Pancreas (tissue), 10 donors: ENCODE results near the gene SULF2. TPM values are rescaled to one million over a fixed set of nuclear protein-coding genes. Genes with fewer than 3 reads are reported as not detected.
A peak's percentile ranks its signal among the peaks of the same experiment; 100 is the strongest.
"Not testable (repeated sequence)": the region's sequence is repeated elsewhere in the genome, so short reads cannot be mapped to it uniquely, and the experiment has no call there.

Experiments used
- ATAC-seq, 4 donors: fragments of 200-7000 bp; cut with Tn5 transposase; one replicate each; pipeline versions ENCODE4 v1.8.0 to v1.9.1; 2020; ENCODE audit warnings: mild to moderate bottlenecking in 4 of 4, moderate library complexity in 4 of 4
- DNase-seq, 6 donors: peaks; one replicate each; pipeline ENCODE4 v3.0.0-alpha.2; 2020
- FAIRE-seq: peaks from 2 replicates; lab custom pipeline; 2012; peaks lifted over from hg19 to GRCh38; lab: Jason Lieb, UNC
- H3K27ac ChIP-seq, 4 donors: fragments of 200-600 bp; sonication (generic); 1 replicate in 3 of 4; 2 replicates in 1 of 4; pipeline versions ENCODE4 v1.5.0 to v1.8.0; 2020
- H3K27me3 ChIP-seq, 4 donors: fragments of 200-600 bp; one replicate each; pipeline ENCODE4 v1.8.0; 2021
- H3K36me3 ChIP-seq, 3 donors: fragments of 200-600 bp; sonication (generic) in 1 of 3; one replicate each; pipeline versions ENCODE4 v1.5.0 to v1.8.0; 2020 to 2021
- H3K4me1 ChIP-seq, 3 donors: fragments of 200-600 bp; one replicate each; pipeline ENCODE4 v1.8.0; 2021
- H3K4me3 ChIP-seq, 4 donors: fragments of 200-600 bp; sonication (generic) in 2 of 4; one replicate each; pipeline versions ENCODE4 v1.5.0 to v1.8.0; 2020 to 2021
- H3K9me3 ChIP-seq, 4 donors: fragments of 200-600 bp; one replicate each; pipeline ENCODE4 v1.8.0; 2021
- WGBS, 2 donors: extraction: QIAGEN DNeasy Blood & Tissue Kit; methylation state at CpG; one replicate each; pipeline ENCODE4 v1.1.7; 2013; 5-methylcytosine and 5-hydroxymethylcytosine counted together
- intact Hi-C, 3 donors: fragments of 100-400 bp; cut with DNase I; formaldehyde crosslinking; loops; one replicate each; pipeline versions ENCODE4 v1.11.1 to v1.14.2; 2022
- polyA plus RNA-seq, 2 donors: library from polyadenylated mRNA; stranded (reverse); fragments of 200-250 nt; gene quantifications; one replicate each; pipeline ENCODE4 v1.2.3, GENCODE V29; 2013
- total RNA-seq, 6 donors: library from RNA; stranded (reverse); fragmentation: NEBNext Ultra II Directional in 4 of 6; extraction: Animal tissue kit (Norgen Biotek cat#: 25700) in 4 of 6; gene quantifications; one replicate each; pipeline versions ENCODE4 v1.2.1 to v1.2.4, GENCODE V29; 2021 to 2023
- TF ChIP-seq, protein P1 (sequence below), 4 donors: fragments of 200-600 bp; sonication (generic) in 3 of 4; IDR thresholded peaks; one replicate each; pipeline versions ENCODE4 v1.5.0 to v1.8.0; 2021; ENCODE audit warnings: antibody characterized with exemption in 4 of 4
- donor health status: healthy with polysubstance abuse.
- donor health status: DM: no; HTN: no; CAD: no; lungs with moderate emphysema.
- donor health status: DM: no; HTN: no; CAD: no.
- donor health status: control.
- donor health status: control.
- donor health status: Bipolar disorder and iron deficiency.
- donor health status: DM: yes; HTN: yes; CAD: no.
- donor health status: DM: no; HTN: no; CAD: no.
- donor health status: DM: no; HTN: no; CAD: no.
- donor health status: DM: yes; HTN: yes; CAD: no.

SULF2 gene
- total and polyA plus RNA-seq, 8 donors, result 4.5 to 41.7 (median 9.2) TPM

DNA sequence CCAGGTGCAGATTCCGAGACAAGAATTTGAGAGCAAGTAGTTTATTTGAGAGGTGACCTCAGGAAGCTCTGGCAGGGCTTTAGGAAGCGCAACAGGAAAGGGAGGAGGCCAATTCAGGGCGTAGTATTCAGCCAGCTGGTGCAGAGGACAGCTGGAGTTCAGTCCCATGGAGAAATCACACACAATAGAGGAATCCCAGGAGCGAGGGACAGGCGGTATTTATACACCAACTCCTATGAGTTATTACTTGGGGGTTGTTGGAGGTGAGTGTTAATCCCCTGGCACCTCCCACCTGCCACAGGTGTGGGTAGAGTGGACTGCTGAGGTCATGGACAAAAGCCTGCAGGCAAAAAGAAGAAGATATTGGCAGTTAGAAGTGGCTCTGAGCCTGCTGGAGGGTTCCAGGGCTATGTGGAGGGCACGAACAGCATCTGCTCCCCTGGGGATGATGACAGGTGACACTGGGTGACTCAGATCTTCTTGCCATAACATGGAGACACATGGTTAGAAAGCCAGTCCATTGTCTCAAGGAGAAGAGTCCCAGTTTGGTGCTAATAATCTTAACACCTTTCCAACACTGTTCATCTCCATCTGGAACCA is 13.9 kb upstream of the SULF2 start:
- intact Hi-C loops, result no loop called here
- H3K9me3 ChIP-seq, result no peaks in the 10 kb centered on the region
- H3K27ac ChIP-seq, result no peak overlapping the region
- DNase-seq (no peak), FAIRE-seq (no peak), ATAC-seq (no peak)
- H3K4me3 ChIP-seq, result no peak overlapping the region
- H3K4me1 ChIP-seq, result no peaks in the 10 kb centered on the region
- H3K27me3 ChIP-seq, result no peaks in the 10 kb centered on the region
- TF ChIP-seq, protein P1, sequence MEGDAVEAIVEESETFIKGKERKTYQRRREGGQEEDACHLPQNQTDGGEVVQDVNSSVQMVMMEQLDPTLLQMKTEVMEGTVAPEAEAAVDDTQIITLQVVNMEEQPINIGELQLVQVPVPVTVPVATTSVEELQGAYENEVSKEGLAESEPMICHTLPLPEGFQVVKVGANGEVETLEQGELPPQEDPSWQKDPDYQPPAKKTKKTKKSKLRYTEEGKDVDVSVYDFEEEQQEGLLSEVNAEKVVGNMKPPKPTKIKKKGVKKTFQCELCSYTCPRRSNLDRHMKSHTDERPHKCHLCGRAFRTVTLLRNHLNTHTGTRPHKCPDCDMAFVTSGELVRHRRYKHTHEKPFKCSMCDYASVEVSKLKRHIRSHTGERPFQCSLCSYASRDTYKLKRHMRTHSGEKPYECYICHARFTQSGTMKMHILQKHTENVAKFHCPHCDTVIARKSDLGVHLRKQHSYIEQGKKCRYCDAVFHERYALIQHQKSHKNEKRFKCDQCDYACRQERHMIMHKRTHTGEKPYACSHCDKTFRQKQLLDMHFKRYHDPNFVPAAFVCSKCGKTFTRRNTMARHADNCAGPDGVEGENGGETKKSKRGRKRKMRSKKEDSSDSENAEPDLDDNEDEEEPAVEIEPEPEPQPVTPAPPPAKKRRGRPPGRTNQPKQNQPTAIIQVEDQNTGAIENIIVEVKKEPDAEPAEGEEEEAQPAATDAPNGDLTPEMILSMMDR (IDR thresholded peaks at IDR 0.05), result no peak
- WGBS, 2 donors, result 44 to 60% methylated on average over 6 of the region's 6 CpGs
- H3K36me3 ChIP-seq, result no peaks in the 10 kb centered on the region

GRCh38 chr20:47796971-47797370 is 11.7 kb upstream of the SULF2 start:
- Histone ChIP-seq H3K27ac (no peak overlapping the region), H3K36me3 (no peaks in the 10 kb centered on the region), H3K27me3 (no peaks in the 10 kb centered on the region), H3K4me1 (no peaks in the 10 kb centered on the region), H3K9me3 (no peaks in the 10 kb centered on the region), H3K4me3 (no peak overlapping the region)
- WGBS, 2 donors, result 76 to 85% methylated on average over 9 of the region's 9 CpGs
- ATAC-seq (no peak), FAIRE-seq (no peak), DNase-seq (no peak)
- intact Hi-C loops, result no loop called here
- TF ChIP-seq, protein P1 (IDR thresholded peaks at IDR 0.05), result no peak

DNA sequence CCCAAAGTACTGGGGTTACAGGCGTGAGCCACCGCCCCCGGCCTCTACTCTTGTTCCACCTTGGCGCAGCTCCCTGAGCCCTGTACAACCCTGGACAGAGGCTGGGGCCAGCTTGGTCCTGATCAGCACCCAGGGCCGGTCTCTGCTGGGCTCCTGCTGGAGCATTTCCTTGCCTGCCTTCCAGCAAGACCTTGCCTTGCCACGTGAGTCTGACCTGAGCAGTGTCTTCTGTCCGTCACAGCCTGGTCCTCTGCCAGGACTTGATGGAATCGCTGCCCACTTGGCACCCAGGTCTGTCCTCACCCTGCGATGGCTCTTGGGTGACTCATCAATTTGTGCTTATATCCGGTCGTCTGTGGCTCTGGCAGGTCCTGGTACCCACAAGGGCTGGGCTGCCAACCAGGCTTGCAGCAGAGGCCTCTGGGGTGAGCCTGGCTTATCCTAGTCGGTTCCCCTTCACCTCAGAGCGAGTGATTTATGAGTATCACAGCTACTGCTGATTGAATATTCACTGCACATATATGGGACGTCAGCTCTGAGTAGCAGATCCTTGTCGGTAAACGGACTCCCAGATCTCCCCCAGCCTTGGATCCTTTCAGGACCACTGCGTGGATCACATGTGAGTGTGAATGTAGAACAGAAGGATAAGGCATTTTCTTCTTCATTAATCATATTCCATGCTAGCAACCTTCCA is 10.1 kb upstream of the SULF2 start:
- no peaks in the 10 kb centered on the region for H3K27me3 ChIP-seq
- DNase-seq (peak in 1 of 6 donors; percentile 26), ATAC-seq (peak in 3 of 4 donors; percentile 29 to 66 (median 54)), FAIRE-seq (no peak)
- H3K4me3 ChIP-seq, result no peak overlapping the region
- H3K9me3 ChIP-seq, result no peaks in the 10 kb centered on the region
- H3K27ac ChIP-seq, result no peak overlapping the region
- no peaks in the 10 kb centered on the region for H3K36me3 ChIP-seq
- H3K4me1 ChIP-seq, result no peaks in the 10 kb centered on the region
- 60 to 65% methylated on average over 17 of the region's 17 CpGs for WGBS, 2 donors
- intact Hi-C loops, result no loop called here
- TF ChIP-seq, protein P1 (IDR thresholded peaks at IDR 0.05), result no peak

DNA sequence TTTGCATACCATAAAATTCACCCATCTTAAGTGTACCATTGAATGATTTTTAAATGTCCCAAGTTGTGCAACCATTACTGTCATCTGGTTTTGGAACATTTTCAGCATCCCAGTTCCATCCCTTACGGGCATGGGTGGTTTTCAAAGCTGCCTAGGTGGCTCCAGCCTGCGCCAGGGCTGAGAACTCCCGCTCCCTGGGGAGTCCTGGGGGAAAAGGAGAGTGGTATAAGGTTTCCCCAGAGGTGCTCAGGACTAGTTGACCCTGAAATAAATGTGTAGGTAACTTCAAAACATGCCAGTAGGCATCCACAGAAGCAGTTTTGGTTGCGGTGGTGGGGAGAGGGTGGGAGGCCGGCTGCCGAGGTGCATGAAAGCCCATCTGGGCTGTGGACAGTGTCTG is 9.0 kb upstream of the SULF2 start:
- H3K4me1 ChIP-seq, H3K9me3 ChIP-seq: not testable (repeated sequence)
- 84 to 92% methylated on average over 6 of the region's 6 CpGs for WGBS, 2 donors

GRCh38 chr20:47792021-47792618 is 6.8 kb upstream of the SULF2 start:
- TF ChIP-seq, protein P1 (IDR thresholded peaks at IDR 0.05), result no peak
- intact Hi-C loops, result no loop called here
- no peaks in the 10 kb centered on the region for H3K9me3 ChIP-seq
- peak; percentile 20 for FAIRE-seq
- H3K4me1 ChIP-seq, result no peaks in the 10 kb centered on the region
- no peak overlapping the region for H3K27ac ChIP-seq
- DNase-seq, result peak in 2 of 6 donors; percentile 20 to 38
- ATAC-seq, result peak in 3 of 4 donors; percentile 64 to 83 (median 71)
- H3K27me3 ChIP-seq, result peaks cover 0 to 4% (median 0%) of the 10 kb centered on the region in 4 donors
- 51 to 59% methylated on average over 9 of the region's 9 CpGs for WGBS, 2 donors
- H3K4me3 ChIP-seq, result no peak overlapping the region
- no peaks in the 10 kb centered on the region for H3K36me3 ChIP-seq

More for the DNA sequence above, 9.0 kb upstream of the SULF2 start:
- H3K4me3 ChIP-seq, ATAC-seq, H3K27ac ChIP-seq, FAIRE-seq, H3K36me3 ChIP-seq, H3K27me3 ChIP-seq, DNase-seq, intact Hi-C loops: not testable (repeated sequence)
